Loucy (cell line): ENCODE results near the gene TRAPPC2L.

Experiments used
- CTCF ChIP-seq: fragments of 200-600 bp; sonication (generic); conservative IDR thresholded peaks from 2 replicates; pipeline ENCODE4 v1.5.1; 2014; ENCODE audit warnings: mild to moderate bottlenecking, antibody characterized with exemption, low read length
- EZH2phosphoT487 ChIP-seq: fragments of 200-600 bp; IDR thresholded peaks from 2 replicates; pipeline ENCODE4 v1.6.1; 2018; ENCODE audit warnings: antibody characterized with exemption, mild to moderate bottlenecking, moderate library complexity, borderline replicate concordance

- TF ChIP-seq CTCF (no peak), EZH2phosphoT487 (no peak)
These were observed 48.6 kb downstream of the TRAPPC2L start for GRCh38 chr16:88905563-88905962.
